ENCODE measurements around the gene PRKCE.

Gene PRKCE

DNA sequence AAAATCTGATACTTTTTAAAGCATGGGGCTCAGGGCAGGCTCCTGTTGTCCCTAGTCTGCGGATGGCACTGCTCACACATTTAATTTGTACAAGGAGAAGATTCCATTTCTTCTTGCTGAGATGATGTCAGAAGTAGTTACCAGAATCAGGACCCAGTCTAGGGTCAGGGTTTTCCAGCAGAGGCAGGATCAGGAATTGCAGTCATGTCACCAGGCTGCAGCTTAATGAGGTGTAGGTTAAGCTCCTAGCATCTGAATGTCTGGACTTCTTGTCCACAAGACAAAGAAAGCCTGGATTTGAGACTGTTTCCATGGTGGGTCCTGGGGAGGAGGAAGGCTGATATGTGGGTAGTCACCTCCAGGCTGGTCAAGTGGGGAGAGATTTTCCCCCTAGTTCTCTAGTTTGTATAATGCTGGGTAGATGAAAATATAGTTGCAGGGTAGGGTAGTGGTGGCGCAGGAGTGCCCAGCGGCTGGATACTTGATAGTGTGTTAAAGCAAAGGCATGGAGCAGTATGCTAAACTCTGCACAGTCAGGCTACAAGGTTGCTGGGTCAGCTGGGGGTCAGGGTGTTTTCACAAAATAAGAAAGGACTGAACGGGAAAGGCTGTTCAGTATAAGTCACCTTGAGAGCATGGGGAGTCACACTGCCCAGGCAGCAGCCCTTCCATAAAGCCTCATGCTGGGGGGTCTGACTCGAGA lies 148.4 kb downstream of the PRKCE start:
- whole genome bisulfite sequencing, 2 experiments: 93 to 96% methylated on average over 5 of the region's 5 CpGs
- Histone ChIP-seq H3K9me3 (ENCODE audit: control insufficient read depth, low read length) (no peaks in the 10 kb centered on the region), H3K4me3 (ENCODE audit: insufficient read depth, low read depth, low read length) (no peak overlapping the region), H3K27ac (ENCODE audit: insufficient read depth, low read depth, low read length, poor library complexity, severe bottlenecking) (no peak overlapping the region), H3K27me3 (ENCODE audit: control insufficient read depth, insufficient read depth, low read length, poor library complexity, severe bottlenecking) (no peaks in the 10 kb centered on the region), H3K36me3 (ENCODE audit: control insufficient read depth, insufficient read depth, low read length) (no peaks in the 10 kb centered on the region), H3K4me1 (ENCODE audit: control insufficient read depth, insufficient read depth, low read length) (no peaks in the 10 kb centered on the region)

DNA sequence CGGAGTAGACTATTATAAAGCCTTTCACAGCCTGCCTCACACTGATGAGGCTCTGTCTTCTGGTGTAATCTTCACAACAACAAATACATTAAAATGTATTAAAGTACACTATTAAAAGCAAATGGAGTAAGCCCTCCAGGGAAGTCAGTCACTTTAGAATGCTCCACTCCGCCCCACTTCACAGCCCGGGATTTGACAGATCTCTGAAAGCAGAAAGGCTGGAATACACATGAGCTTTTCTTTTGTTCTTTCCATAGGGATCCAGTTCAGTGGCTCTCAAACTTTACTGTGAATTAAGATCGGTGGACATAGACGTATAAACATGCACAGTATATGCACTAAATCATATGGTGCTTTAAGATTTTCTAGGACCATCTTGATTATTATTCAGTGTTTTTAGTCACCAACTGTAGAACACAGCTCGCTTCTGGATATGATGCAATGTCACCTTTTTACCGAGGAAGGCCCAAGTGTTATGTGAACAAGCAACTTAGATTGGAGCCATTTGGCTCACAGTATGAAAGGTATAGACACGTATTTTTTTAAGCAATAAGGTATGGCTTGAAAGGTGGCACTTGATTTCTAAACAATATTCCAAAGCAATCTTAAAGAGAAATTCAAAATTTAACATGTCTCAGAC lies 151.1 kb downstream of the PRKCE start:
- H3K4me3 ChIP-seq (ENCODE audit: insufficient read depth, low read depth, low read length): no peak overlapping the region
- no peaks in the 10 kb centered on the region for H3K9me3 ChIP-seq (ENCODE audit: control insufficient read depth, low read length)
- 90 to 91% methylated on average over 8 of the region's 8 CpGs for WGBS, 2 experiments
- no peaks in the 10 kb centered on the region for H3K27me3 ChIP-seq (ENCODE audit: control insufficient read depth, insufficient read depth, low read length, poor library complexity, severe bottlenecking)
- H3K4me1 ChIP-seq (ENCODE audit: control insufficient read depth, insufficient read depth, low read length): no peaks in the 10 kb centered on the region
- H3K27ac ChIP-seq (ENCODE audit: insufficient read depth, low read depth, low read length, poor library complexity, severe bottlenecking): no peak overlapping the region
- no peaks in the 10 kb centered on the region for H3K36me3 ChIP-seq (ENCODE audit: control insufficient read depth, insufficient read depth, low read length)

DNA sequence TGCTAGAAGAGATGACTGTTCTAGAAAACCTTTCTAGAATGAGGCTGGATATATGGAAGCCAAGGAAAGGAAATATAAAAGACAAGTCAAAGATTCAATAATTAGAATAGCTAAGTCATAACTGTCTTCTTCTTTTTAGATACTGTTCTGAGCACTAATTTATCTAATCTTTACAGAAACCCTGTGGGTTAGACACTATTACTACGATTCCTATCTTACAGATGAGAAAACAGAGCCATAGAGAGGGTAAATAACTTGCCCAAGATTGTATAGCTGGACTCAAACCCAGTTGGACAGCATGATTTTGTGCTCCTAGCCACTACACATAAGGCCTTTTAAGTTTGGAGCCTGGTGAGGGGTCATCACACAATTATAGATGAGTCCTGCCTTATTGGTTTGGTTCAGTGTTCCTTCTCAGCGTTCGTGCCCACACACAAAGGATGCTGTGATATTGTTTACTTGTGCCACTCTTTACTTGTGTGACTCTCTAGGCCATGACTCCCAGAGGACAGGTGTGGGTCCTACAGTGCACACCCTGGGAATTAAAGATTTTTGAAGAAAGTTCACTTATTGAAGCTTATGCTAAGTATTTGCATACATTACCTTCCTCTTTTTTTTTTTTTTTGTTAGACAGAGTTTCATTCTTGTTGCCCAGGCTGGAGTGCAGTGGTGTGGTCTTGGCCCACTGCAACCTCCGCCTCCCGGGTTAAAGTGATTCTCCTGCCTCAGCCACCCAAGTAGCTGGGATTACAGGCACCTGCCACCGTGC lies 153.7 kb downstream of the PRKCE start:
- no peak overlapping the region for H3K27ac ChIP-seq (ENCODE audit: insufficient read depth, low read depth, low read length, poor library complexity, severe bottlenecking)
- no peaks in the 10 kb centered on the region for H3K4me1 ChIP-seq (ENCODE audit: control insufficient read depth, insufficient read depth, low read length)
- H3K36me3 ChIP-seq (ENCODE audit: control insufficient read depth, insufficient read depth, low read length): no peaks in the 10 kb centered on the region
- 92 to 95% methylated on average over 6 of the region's 6 CpGs for WGBS, 2 experiments
- H3K27me3 ChIP-seq (ENCODE audit: control insufficient read depth, insufficient read depth, low read length, poor library complexity, severe bottlenecking): no peaks in the 10 kb centered on the region
- no peaks in the 10 kb centered on the region for H3K9me3 ChIP-seq (ENCODE audit: control insufficient read depth, low read length)
- no peak overlapping the region for H3K4me3 ChIP-seq (ENCODE audit: insufficient read depth, low read depth, low read length)

DNA sequence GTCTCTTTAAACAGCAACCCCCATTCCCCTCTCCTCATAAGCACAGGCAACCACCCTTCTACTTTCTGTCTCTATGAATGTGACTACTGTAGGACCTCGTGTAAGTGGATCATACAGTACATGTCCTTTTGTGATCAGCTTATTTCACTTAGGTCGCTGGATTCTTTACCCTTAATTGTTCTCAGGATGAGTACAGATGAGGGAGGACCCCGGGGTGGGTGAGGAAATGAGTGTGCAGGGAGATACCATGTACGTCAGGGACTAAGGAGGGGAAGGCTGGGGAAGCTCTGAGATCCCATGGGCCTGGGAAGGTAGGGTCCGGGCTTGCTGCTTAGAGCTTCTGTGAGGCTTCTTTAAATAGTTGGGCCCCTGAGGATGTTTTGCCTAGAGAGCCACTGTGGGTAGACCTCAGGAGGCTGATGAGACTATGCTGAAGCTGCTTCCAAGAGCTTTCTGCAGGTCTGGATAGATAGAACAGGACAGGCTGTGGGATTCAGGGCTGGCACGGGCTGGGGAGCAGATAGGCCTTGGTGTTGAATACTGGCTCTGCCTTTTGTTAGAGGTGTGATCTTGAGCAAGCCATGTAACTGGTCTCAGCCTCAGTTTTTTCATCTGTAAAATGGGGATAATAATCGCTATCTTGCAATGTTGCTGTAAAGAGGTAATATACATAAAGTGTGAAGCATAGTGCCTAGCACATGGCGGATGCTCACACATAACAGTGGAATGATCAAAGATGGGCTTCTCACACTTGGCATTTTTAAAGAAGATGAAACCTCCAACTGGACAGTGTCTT lies 155.3 kb downstream of the PRKCE start:
- H3K9me3 ChIP-seq (ENCODE audit: control insufficient read depth, low read length): no peaks in the 10 kb centered on the region
- no peaks in the 10 kb centered on the region for H3K36me3 ChIP-seq (ENCODE audit: control insufficient read depth, insufficient read depth, low read length)
- H3K27me3 ChIP-seq (ENCODE audit: control insufficient read depth, insufficient read depth, low read length, poor library complexity, severe bottlenecking): no peaks in the 10 kb centered on the region
- no peak overlapping the region for H3K27ac ChIP-seq (ENCODE audit: insufficient read depth, low read depth, low read length, poor library complexity, severe bottlenecking)
- 90 to 91% methylated on average over 8 of the region's 8 CpGs for WGBS, 2 experiments
- H3K4me1 ChIP-seq (ENCODE audit: control insufficient read depth, insufficient read depth, low read length): no peaks in the 10 kb centered on the region
- no peak overlapping the region for H3K4me3 ChIP-seq (ENCODE audit: insufficient read depth, low read depth, low read length)

DNA sequence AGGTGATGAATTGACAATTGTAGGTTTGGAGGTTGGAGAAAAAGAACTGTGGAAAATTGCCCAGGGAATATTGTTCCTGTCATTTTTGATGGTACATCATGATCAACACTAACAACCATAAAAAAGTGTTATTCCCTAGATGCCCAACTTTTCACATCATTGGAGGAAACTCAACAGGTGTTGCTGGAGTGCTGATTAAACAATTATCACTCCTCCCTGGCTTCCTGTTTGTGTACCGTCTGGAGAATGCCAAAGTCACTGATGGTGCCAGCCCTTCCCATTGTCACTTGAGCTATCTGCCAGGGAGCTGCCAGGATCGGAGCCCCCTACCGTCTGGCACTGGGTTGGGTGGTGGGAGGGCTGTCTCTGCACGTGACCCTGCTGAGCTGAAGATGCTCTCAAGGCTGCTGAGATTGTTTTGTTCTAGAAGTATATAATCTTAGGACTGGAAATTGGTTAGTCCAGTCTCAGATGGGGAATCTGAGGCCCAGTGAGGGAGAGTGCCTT lies 156.9 kb downstream of the PRKCE start:
- Histone ChIP-seq H3K9me3 (ENCODE audit: control insufficient read depth, low read length) (no peaks in the 10 kb centered on the region), H3K36me3 (ENCODE audit: control insufficient read depth, insufficient read depth, low read length) (no peaks in the 10 kb centered on the region), H3K27ac (ENCODE audit: insufficient read depth, low read depth, low read length, poor library complexity, severe bottlenecking) (no peak overlapping the region), H3K27me3 (ENCODE audit: control insufficient read depth, insufficient read depth, low read length, poor library complexity, severe bottlenecking) (no peaks in the 10 kb centered on the region), H3K4me1 (ENCODE audit: control insufficient read depth, insufficient read depth, low read length) (peaks cover 11% of the 10 kb centered on the region), H3K4me3 (ENCODE audit: insufficient read depth, low read depth, low read length) (no peak overlapping the region)
- 88 to 89% methylated on average over 4 of the region's 4 CpGs for WGBS, 2 experiments

DNA sequence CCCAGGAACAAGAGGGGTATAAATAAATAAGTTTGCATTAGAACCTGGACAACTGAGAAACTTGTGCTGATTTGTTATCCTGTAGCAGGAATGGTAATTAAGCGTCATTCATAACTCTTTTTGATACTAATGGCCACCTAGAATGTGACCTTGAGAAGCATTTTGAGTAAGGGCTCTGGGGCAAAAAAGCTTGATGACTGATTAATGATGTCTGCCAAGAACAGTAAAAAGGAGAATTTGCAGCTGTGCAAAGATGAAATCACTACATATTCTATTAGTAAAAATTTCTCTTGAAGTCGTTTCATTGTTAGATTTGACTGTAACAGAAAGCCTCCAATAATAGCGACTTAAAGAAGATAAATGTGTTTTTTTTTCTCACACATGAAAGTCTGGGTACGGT lies 157.7 kb downstream of the PRKCE start:
- no peak overlapping the region for H3K4me3 ChIP-seq (ENCODE audit: insufficient read depth, low read depth, low read length)
- H3K36me3 ChIP-seq (ENCODE audit: control insufficient read depth, insufficient read depth, low read length): no peaks in the 10 kb centered on the region
- H3K27ac ChIP-seq (ENCODE audit: insufficient read depth, low read depth, low read length, poor library complexity, severe bottlenecking): no peak overlapping the region
- H3K27me3 ChIP-seq (ENCODE audit: control insufficient read depth, insufficient read depth, low read length, poor library complexity, severe bottlenecking): no peaks in the 10 kb centered on the region
- WGBS, 2 experiments: 94 to 95% methylated on average over 4 of the region's 4 CpGs
- H3K4me1 ChIP-seq (ENCODE audit: control insufficient read depth, insufficient read depth, low read length): peaks cover 16% of the 10 kb centered on the region
- no peaks in the 10 kb centered on the region for H3K9me3 ChIP-seq (ENCODE audit: control insufficient read depth, low read length)

DNA sequence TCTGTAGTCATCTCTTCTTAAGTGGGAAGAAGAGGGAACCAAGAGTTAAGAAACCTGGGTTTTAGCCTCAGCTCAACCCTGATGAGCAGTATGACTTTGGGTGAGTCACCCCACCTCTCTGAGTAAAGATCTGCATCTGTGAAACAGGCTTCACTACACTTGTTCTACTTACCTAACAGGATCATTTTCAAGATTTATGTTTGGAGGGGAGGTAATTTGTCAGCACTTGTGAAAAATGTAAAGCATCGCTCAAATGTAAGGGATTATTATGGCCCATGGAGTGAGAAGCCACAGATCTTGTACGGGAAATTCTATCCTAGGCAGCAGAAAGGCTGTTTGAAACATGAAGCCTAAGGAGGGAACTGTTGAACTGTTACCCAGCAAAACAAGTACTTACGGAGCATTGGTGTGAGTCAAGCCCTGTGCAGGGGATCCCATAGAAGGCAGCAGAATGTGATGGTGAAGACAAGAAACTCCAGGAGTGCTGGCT lies 160.6 kb downstream of the PRKCE start:
- no peak overlapping the region for H3K27ac ChIP-seq (ENCODE audit: insufficient read depth, low read depth, low read length, poor library complexity, severe bottlenecking)
- 86 to 87% methylated on average over 3 of the region's 3 CpGs for whole genome bisulfite sequencing, 2 experiments

DNA sequence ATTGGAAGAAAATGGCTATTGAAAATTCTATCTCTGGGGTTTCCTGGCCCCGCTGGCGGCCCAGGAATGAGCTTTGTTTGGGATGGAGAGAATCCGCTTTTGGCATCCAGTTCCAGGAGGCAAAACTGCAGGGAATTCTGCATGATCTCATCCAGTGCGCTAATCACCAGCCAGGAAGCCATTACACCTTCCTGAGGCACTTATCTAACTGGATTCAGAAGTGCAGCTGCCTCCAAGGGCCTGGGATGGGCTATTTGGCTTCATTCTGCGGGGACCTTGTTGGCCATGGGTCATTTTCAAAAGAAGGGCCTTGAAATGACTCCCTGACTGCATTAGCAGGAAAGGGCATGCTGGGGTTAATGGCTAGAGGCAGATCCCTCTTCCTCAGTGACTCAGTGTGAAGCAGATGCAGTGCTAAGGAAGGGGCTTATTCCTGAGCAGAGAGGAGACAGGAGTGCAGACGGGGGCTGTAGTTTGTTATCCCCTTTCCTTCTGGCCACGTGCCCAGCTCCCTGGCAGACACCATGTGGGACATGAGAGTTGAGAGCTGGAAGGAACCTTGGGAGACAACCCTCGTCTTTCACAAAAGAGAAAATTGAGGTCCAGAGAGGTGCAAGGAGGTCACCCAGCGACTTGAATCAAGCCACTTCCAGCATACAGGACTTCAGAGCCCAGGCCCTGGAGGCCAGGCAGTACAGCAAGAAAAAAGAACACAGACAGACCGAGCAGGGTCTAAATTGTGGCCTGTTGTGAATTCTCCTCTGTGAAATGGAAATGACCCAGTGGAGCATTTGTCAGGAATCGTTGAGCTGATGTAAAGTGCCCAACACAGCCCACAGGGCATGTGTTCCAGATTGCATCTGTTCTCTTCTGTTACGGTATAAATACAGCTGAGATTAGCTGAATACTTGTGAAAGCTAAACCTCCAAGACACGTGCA lies 161.8 kb downstream of the PRKCE start:
- H3K4me1 ChIP-seq (ENCODE audit: control insufficient read depth, insufficient read depth, low read length): peaks cover 18% of the 10 kb centered on the region
- no peaks in the 10 kb centered on the region for H3K36me3 ChIP-seq (ENCODE audit: control insufficient read depth, insufficient read depth, low read length)
- H3K4me3 ChIP-seq (ENCODE audit: insufficient read depth, low read depth, low read length): no peak overlapping the region
- no peaks in the 10 kb centered on the region for H3K9me3 ChIP-seq (ENCODE audit: control insufficient read depth, low read length)
- no peak overlapping the region for H3K27ac ChIP-seq (ENCODE audit: insufficient read depth, low read depth, low read length, poor library complexity, severe bottlenecking)
- H3K27me3 ChIP-seq (ENCODE audit: control insufficient read depth, insufficient read depth, low read length, poor library complexity, severe bottlenecking): no peaks in the 10 kb centered on the region
- 90 to 91% methylated on average over 13 of the region's 13 CpGs for WGBS, 2 experiments

More for the DNA sequence above, 160.6 kb downstream of the PRKCE start:
- no peaks in the 10 kb centered on the region for H3K27me3 ChIP-seq (ENCODE audit: control insufficient read depth, insufficient read depth, low read length, poor library complexity, severe bottlenecking)
- H3K9me3 ChIP-seq (ENCODE audit: control insufficient read depth, low read length): no peaks in the 10 kb centered on the region
- no peak overlapping the region for H3K4me3 ChIP-seq (ENCODE audit: insufficient read depth, low read depth, low read length)
- H3K36me3 ChIP-seq (ENCODE audit: control insufficient read depth, insufficient read depth, low read length): no peaks in the 10 kb centered on the region
- peaks cover 17% of the 10 kb centered on the region for H3K4me1 ChIP-seq (ENCODE audit: control insufficient read depth, insufficient read depth, low read length)

DNA sequence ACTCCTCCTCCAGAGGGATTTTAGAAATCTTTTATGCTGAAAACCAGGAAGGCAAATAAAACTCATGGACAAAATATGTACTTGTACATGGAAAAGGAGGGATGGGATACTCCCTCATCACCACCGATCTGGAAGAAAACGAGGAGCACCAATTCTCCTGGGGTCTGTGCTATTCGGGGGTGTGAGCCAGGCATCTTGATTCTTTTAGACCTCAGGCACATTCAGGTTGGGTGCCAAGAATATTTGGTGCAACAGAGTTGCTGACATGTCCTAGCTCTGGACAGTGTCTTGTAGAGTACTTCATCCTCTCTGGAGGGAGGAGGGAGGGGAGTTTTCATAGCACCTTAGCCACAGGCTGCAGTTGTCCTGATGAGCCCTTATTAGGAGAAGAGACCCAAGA lies 163.0 kb downstream of the PRKCE start:
- H3K27ac ChIP-seq (ENCODE audit: insufficient read depth, low read depth, low read length, poor library complexity, severe bottlenecking): no peak overlapping the region
- H3K36me3 ChIP-seq (ENCODE audit: control insufficient read depth, insufficient read depth, low read length): no peaks in the 10 kb centered on the region
- H3K4me1 ChIP-seq (ENCODE audit: control insufficient read depth, insufficient read depth, low read length): peaks cover 24% of the 10 kb centered on the region
- H3K4me3 ChIP-seq (ENCODE audit: insufficient read depth, low read depth, low read length): no peak overlapping the region
- no peaks in the 10 kb centered on the region for H3K9me3 ChIP-seq (ENCODE audit: control insufficient read depth, low read length)
- 88 to 94% methylated on average over 3 of the region's 3 CpGs for WGBS, 2 experiments
- no peaks in the 10 kb centered on the region for H3K27me3 ChIP-seq (ENCODE audit: control insufficient read depth, insufficient read depth, low read length, poor library complexity, severe bottlenecking)

Measured in ectodermal cell (in vitro differentiated cells).